Lower leg skin (tissue), 4 donors: ENCODE measurements around the gene BAIAP2. TPM values are rescaled to one million over a fixed set of nuclear protein-coding genes. Genes with fewer than 3 reads are reported as not detected.

Experiments used
- DNase-seq, 2 donors: peaks; one replicate each; pipeline ENCODE4 v3.0.0-alpha.2; 2019; ENCODE audit warnings: low spot score in 2 of 2
- H3K4me3 ChIP-seq: fragments of 200-600 bp; sonication (generic); 2 replicates; pipeline ENCODE4 v1.5.1; 2017; ENCODE audit warnings: mild to moderate bottlenecking, low read depth; ENCODE audit not compliant: poor library complexity, severe bottlenecking
- CTCF ChIP-seq, 3 donors: fragments of 450-650 bp; IDR thresholded peaks; one replicate each; pipeline ENCODE4 v1.5.1; 2016; ENCODE audit warnings: antibody characterized with exemption in 3 of 3, mild to moderate bottlenecking in 3 of 3, moderate library complexity in 2 of 3
- POLR2A ChIP-seq, 2 donors: fragments of 450-650 bp; IDR thresholded peaks; one replicate each; pipeline ENCODE4 v1.6.1; 2016 to 2017; ENCODE audit warnings: antibody characterized with exemption in 2 of 2, mild to moderate bottlenecking in 1 of 2, moderate library complexity in 1 of 2
- WGBS, 2 donors: methylation state at CpG; one replicate each; pipeline ENCODE4 v1.1.5; 2018; 5-methylcytosine and 5-hydroxymethylcytosine counted together
- intact Hi-C: fragments of 100-400 bp; cut with DNase I; formaldehyde crosslinking; loops from one replicate; pipeline ENCODE4 v1.15.0; 2023; ENCODE audit warnings: low total_unique reads
- total RNA-seq, 4 donors: library from RNA; depleted of rRNA; stranded (reverse); fragments of >200 nt; gene quantifications; one replicate each; pipeline ENCODE4 v1.1.0, GENCODE V29; 2016

BAIAP2 gene
- total RNA-seq, 4 donors from 2014 or later = 190 to 308 (median 224) TPM

GRCh38 chr17:81103379-81103778 is 68.4 kb downstream of the BAIAP2 start:
- intact Hi-C loops = no loop called here
- H3K4me3 ChIP-seq = no peak overlapping the region
- DNase-seq = no peak
- WGBS, 2 donors = 90 to 91% methylated on average over 10 to 18 of the region's 20 CpGs
- no peak for TF ChIP-seq POLR2A (IDR thresholded peaks at IDR 0.05)
- no peak for TF ChIP-seq CTCF (IDR thresholded peaks at IDR 0.05)

GRCh38 chr17:81106716-81107115 is 71.8 kb downstream of the BAIAP2 start:
- H3K4me3 ChIP-seq = no peak overlapping the region
- no peak for DNase-seq
- TF ChIP-seq POLR2A (IDR thresholded peaks at IDR 0.05) (no peak), CTCF (IDR thresholded peaks at IDR 0.05) (no peak)
- intact Hi-C loops = no loop called here
- WGBS, 2 donors = 93 to 97% methylated on average over 10 to 18 of the region's 24 CpGs

- no peak for DNase-seq
- TF ChIP-seq CTCF (IDR thresholded peaks at IDR 0.05) (no peak), POLR2A (IDR thresholded peaks at IDR 0.05) (no peak)
- intact Hi-C loops = no loop called here
- WGBS, 2 donors = 70 to 71% methylated on average over 8 to 9 of the region's 9 CpGs
- no peak overlapping the region for H3K4me3 ChIP-seq
These were observed 73.3 kb downstream of the BAIAP2 start for GRCh38 chr17:81108220-81108619.

GRCh38 chr17:81109957-81110356 is 75.0 kb downstream of the BAIAP2 start:
- WGBS, 2 donors = 78 to 84% methylated on average over 20 to 22 of the region's 22 CpGs
- DNase-seq = no peak
- intact Hi-C loops = no loop called here
- no peak overlapping the region for H3K4me3 ChIP-seq
- TF ChIP-seq POLR2A (IDR thresholded peaks at IDR 0.05) (no peak), CTCF (IDR thresholded peaks at IDR 0.05) (no peak)

- TF ChIP-seq CTCF (IDR thresholded peaks at IDR 0.05) (no peak), POLR2A (IDR thresholded peaks at IDR 0.05) (no peak)
- WGBS, 2 donors = 83 to 85% methylated on average over 29 to 30 of the region's 30 CpGs
- intact Hi-C loops = no loop called here
- H3K4me3 ChIP-seq = no peak overlapping the region
- DNase-seq = no peak
These were observed 75.6 kb downstream of the BAIAP2 start for GRCh38 chr17:81110488-81111040.

- DNase-seq = no peak
- WGBS, 2 donors = 62 to 80% methylated on average over 8 to 10 of the region's 10 CpGs
- no peak overlapping the region for H3K4me3 ChIP-seq
- intact Hi-C loops = no loop called here
- TF ChIP-seq POLR2A (IDR thresholded peaks at IDR 0.05) (no peak), CTCF (IDR thresholded peaks at IDR 0.05) (no peak)
These were observed 76.1 kb downstream of the BAIAP2 start for GRCh38 chr17:81111066-81111465.
